C1 segment of cervical spinal cord (tissue), 14 donors: Measurements from ENCODE around the gene TLL1.

Source experiments
- DNase-seq, 14 donors: peaks; one replicate each; lab custom pipeline; 2025; lab: John Stamatoyannopoulos, UW

TLL1 gene

GRCh38 chr4:165971446-165971845 lies 98.4 kb downstream of the TLL1 start:
- no peak for DNase-seq

- DNase-seq = peak in 1 of 14 donors; percentile 51
Observed at GRCh38 chr4:165971933-165972332, 98.9 kb downstream of the TLL1 start.

- DNase-seq = no peak
Observed at GRCh38 chr4:165972747-165973146, 99.7 kb downstream of the TLL1 start.

- no peak for DNase-seq
Observed at GRCh38 chr4:165982934-165983333, 109.9 kb downstream of the TLL1 start.

- DNase-seq = no peak
Observed at GRCh38 chr4:165986956-165987698, 114.1 kb downstream of the TLL1 start.

GRCh38 chr4:165991325-165992180 lies 118.5 kb downstream of the TLL1 start:
- peak in 1 of 14 donors; percentile 44 for DNase-seq

- peak in 1 of 14 donors; percentile 44 for DNase-seq
Observed at GRCh38 chr4:165992283-165992682, 119.2 kb downstream of the TLL1 start.

GRCh38 chr4:165994701-165995100 lies 121.7 kb downstream of the TLL1 start:
- DNase-seq = peak in 1 of 14 donors; percentile 15

- no peak for DNase-seq
Observed at GRCh38 chr4:166003811-166004210, 130.8 kb downstream of the TLL1 start.

GRCh38 chr4:166006217-166006616 lies 133.2 kb downstream of the TLL1 start:
- no peak for DNase-seq

- no peak for DNase-seq
Observed at GRCh38 chr4:166008510-166008909, 135.5 kb downstream of the TLL1 start.

GRCh38 chr4:166012129-166013030 lies 139.3 kb downstream of the TLL1 start:
- DNase-seq = no peak

GRCh38 chr4:166014411-166014810 lies 141.4 kb downstream of the TLL1 start:
- no peak for DNase-seq

- DNase-seq = no peak
Observed at GRCh38 chr4:166017804-166018203, 144.8 kb downstream of the TLL1 start.

- no peak for DNase-seq
Observed at GRCh38 chr4:166019441-166020220, 146.6 kb downstream of the TLL1 start.

- DNase-seq = peak in 1 of 14 donors; percentile 79
Observed at GRCh38 chr4:166021617-166022016, 148.6 kb downstream of the TLL1 start.

GRCh38 chr4:166034965-166035364 lies 161.9 kb downstream of the TLL1 start:
- DNase-seq = no peak

GRCh38 chr4:166039822-166040221 lies 166.8 kb downstream of the TLL1 start:
- DNase-seq = no peak

GRCh38 chr4:166042510-166043055 lies 169.5 kb downstream of the TLL1 start:
- no peak for DNase-seq

- DNase-seq = no peak
Observed at GRCh38 chr4:166043801-166044200, 170.8 kb downstream of the TLL1 start.

- DNase-seq = no peak
Observed at GRCh38 chr4:166044871-166045270, 171.8 kb downstream of the TLL1 start.
